HepG2 (cell line): ENCODE data around the gene SSH3. TPM values are rescaled to one million over a fixed set of nuclear protein-coding genes. Genes with fewer than 3 reads are reported as not detected.

Experiments
- ATM ChIP-seq: fragments of 450-650 bp; IDR thresholded peaks from 2 replicates; pipeline ENCODE4 v1.7.1; 2017; ENCODE audit warnings: mild to moderate bottlenecking, borderline replicate concordance
- BATF2 ChIP-seq: sonication (generic); formaldehyde crosslinking; IDR thresholded peaks from 2 replicates; pipeline ENCODE4 v1.8.0; 2022; ENCODE audit warnings: mild to moderate bottlenecking, missing genetic modification reagents, moderate library complexity
- BCLAF1 ChIP-seq: fragments of 450-650 bp; IDR thresholded peaks from 2 replicates; pipeline ENCODE4 v1.6.1; 2017; ENCODE audit warnings: mild to moderate bottlenecking
- FOSL2 ChIP-seq: sonication (generic); formaldehyde crosslinking; IDR thresholded peaks from 2 replicates; pipeline ENCODE4 v1.4.0; 2020; ENCODE audit warnings: missing genetic modification reagents
- GRHL1 ChIP-seq: sonication (generic); formaldehyde crosslinking; conservative IDR thresholded peaks from 2 replicates; pipeline ENCODE4 v1.8.0; 2022; ENCODE audit warnings: missing genetic modification reagents
- HIVEP1 ChIP-seq: sonication (generic); formaldehyde crosslinking; IDR thresholded peaks from 2 replicates; pipeline ENCODE4 v1.4.0; 2020; ENCODE audit warnings: mild to moderate bottlenecking, missing genetic modification reagents
- KDM3A ChIP-seq: IDR thresholded peaks from 2 replicates; pipeline ENCODE4 v1.6.1; 2018; ENCODE audit warnings: low read depth, missing compliant biosample characterization
- MTA1 ChIP-seq: sonication (generic); formaldehyde crosslinking; IDR thresholded peaks from 2 replicates; pipeline ENCODE4 v1.4.0; 2020; ENCODE audit warnings: missing genetic modification reagents, mild to moderate bottlenecking, borderline replicate concordance
- MXD3 ChIP-seq: IDR thresholded peaks from 2 replicates; pipeline ENCODE4 v1.6.1; 2016; ENCODE audit warnings: mild to moderate bottlenecking, missing biosample characterization, missing genetic modification reagents
- PHB2 ChIP-seq: fragments of 450-650 bp; IDR thresholded peaks from 2 replicates; pipeline ENCODE4 v1.6.1; 2018; ENCODE audit not compliant: partially characterized antibody
- SAP130 ChIP-seq: IDR thresholded peaks from 2 replicates; pipeline ENCODE4 v1.6.1; 2016; ENCODE audit warnings: low read depth
- SNAI1 ChIP-seq: sonication (generic); formaldehyde crosslinking; IDR thresholded peaks from 2 replicates; pipeline ENCODE4 v1.5.0; 2020; ENCODE audit warnings: mild to moderate bottlenecking, missing genetic modification reagents, borderline replicate concordance
- TRIM22 ChIP-seq: fragments of 450-650 bp; IDR thresholded peaks from 2 replicates; pipeline ENCODE4 v1.6.1; 2017
- ZBTB7A ChIP-seq: sonication (generic); formaldehyde crosslinking; IDR thresholded peaks from 2 replicates; pipeline ENCODE4 v1.8.0; 2022; ENCODE audit warnings: mild to moderate bottlenecking, missing genetic modification reagents
- ZNF329 ChIP-seq: sonication (generic); formaldehyde crosslinking; IDR thresholded peaks from 2 replicates; pipeline ENCODE4 v1.9.0; 2021; ENCODE audit warnings: low read depth, mild to moderate bottlenecking, missing genetic modification reagents
- ZNF33A ChIP-seq: sonication (generic); formaldehyde crosslinking; IDR thresholded peaks from 2 replicates; pipeline ENCODE4 v1.5.1; 2020; ENCODE audit warnings: missing genetic modification reagents, mild to moderate bottlenecking, moderate library complexity, borderline replicate concordance
- ZNF484 ChIP-seq: sonication (generic); formaldehyde crosslinking; IDR thresholded peaks from 2 replicates; pipeline ENCODE4 v1.5.1; 2020; ENCODE audit warnings: mild to moderate bottlenecking, low read depth, missing genetic modification reagents, borderline replicate concordance
- ZNF503 ChIP-seq: sonication (generic); formaldehyde crosslinking; IDR thresholded peaks from 2 replicates; pipeline ENCODE4 v1.4.0; 2020; ENCODE audit warnings: missing genetic modification reagents
- polyA plus RNA-seq, 8 experiments: library from polyadenylated mRNA; depleted of rRNA in 3 of 8; stranded (reverse) in 7 of 8; unstranded in 1 of 8; fragments of >200 nt; fragmentation: Illumina TruSeq in 4 of 8; extraction: Trizol in 4 of 8; gene quantifications; 2 replicates each; pipeline versions ENCODE4 v1.2.1 to v1.2.3, GENCODE V29; 2011 to 2016; ENCODE audit warnings: low read depth in 4 of 8, missing spikeins in 1 of 8, mixed read lengths in 1 of 8; ENCODE audit not compliant: insufficient read depth in 1 of 8
- total RNA-seq, 5 experiments: library from RNA; depleted of rRNA; stranded (reverse); fragments of >200 nt; fragmentation: Illumina TruSeq; extraction: Trizol; gene quantifications; 2 replicates each; pipeline ENCODE4 v1.2.3, GENCODE V29; 2016; ENCODE audit warnings: low read depth in 1 of 5

Gene SSH3
- total and polyA plus RNA-seq, 2 of the 13 experiments (the other 11 are each of a cell fraction or from before 2014, with no cell fraction given), result 12.4 to 18.8 TPM

GRCh38 chr11:67354075-67355022, 51.0 kb downstream of the SSH3 start (continued):
- TF ChIP-seq TRIM22, result no peak
- no peak; the same call in 1 of the 2 replicates for TF ChIP-seq ZNF503 (CRISPR knock-in tag)
- TF ChIP-seq ATM, result no peak
- no peak for TF ChIP-seq ZNF329 (CRISPR knock-in tag)
- TF ChIP-seq ZBTB7A, result no peak
- no peak for TF ChIP-seq BCLAF1
- TF ChIP-seq ZNF33A (CRISPR knock-in tag), result no peak
- no peak for TF ChIP-seq SNAI1 (CRISPR knock-in tag)
- TF ChIP-seq KDM3A, result 0 out of 2 replicates have a peak, but pooled peaks have one; percentile 63
- no peak for TF ChIP-seq ZNF484
- peak; percentile 56; the same call in 1 of the 2 replicates for TF ChIP-seq MXD3
- TF ChIP-seq GRHL1 (CRISPR knock-in tag), result no peak
- TF ChIP-seq BATF2, result no peak
- TF ChIP-seq HIVEP1 (CRISPR knock-in tag), result no peak
- TF ChIP-seq FOSL2 (CRISPR knock-in tag), result peak; percentile 98
- 0 out of 2 replicates have a peak, but pooled peaks have one; percentile 43 for TF ChIP-seq MTA1 (CRISPR knock-in tag)
- peak; percentile 96 for TF ChIP-seq SAP130
- no peak for TF ChIP-seq PHB2
